Dermis lymphatic vessel endothelial cell (primary cell): ENCODE results near the gene NPAS2. TPM values are rescaled to one million over a fixed set of nuclear protein-coding genes. Genes with fewer than 3 reads are reported as not detected.

Source experiments
- total RNA-seq: library from RNA; depleted of rRNA; stranded (reverse); fragments of >200 nt; gene quantifications from 2 replicates; pipeline ENCODE4 v1.2.1, GENCODE V29; 2014

Gene NPAS2
- total RNA-seq: 3.3 and 5.4 TPM in 2 replicates

GRCh38 chr2:100819370-100820272 is at the start of gene NPAS2:
Gene NPAS2, plus strand, starts transcription at chr2:100820139. Its CDS starts 84,616 bp downstream, at chr2:100904755.

GRCh38 chr2:101001691-101002561 is 182.0 kb downstream of the NPAS2 start, which contains the start of gene RPL31:
Gene RPL31, plus strand, starts transcription at chr2:101002289. Its CDS starts 413 bp downstream, at chr2:101002702.

Other genes with a start within 250 kb of the NPAS2 start
- gene RPL31, start 182.2 kb downstream of the NPAS2 start, total RNA-seq: 1,383 and 1,711 TPM in 2 replicates